ENCODE results near the gene HEBP2. TPM values are rescaled to one million over a fixed set of nuclear protein-coding genes. Genes with fewer than 3 reads are reported as not detected.
A peak's percentile ranks its signal among the peaks of the same experiment; 100 is the strongest.

HEBP2 gene
- total RNA-seq, 1 donor from 2014 or later = 38.6 TPM

DNA sequence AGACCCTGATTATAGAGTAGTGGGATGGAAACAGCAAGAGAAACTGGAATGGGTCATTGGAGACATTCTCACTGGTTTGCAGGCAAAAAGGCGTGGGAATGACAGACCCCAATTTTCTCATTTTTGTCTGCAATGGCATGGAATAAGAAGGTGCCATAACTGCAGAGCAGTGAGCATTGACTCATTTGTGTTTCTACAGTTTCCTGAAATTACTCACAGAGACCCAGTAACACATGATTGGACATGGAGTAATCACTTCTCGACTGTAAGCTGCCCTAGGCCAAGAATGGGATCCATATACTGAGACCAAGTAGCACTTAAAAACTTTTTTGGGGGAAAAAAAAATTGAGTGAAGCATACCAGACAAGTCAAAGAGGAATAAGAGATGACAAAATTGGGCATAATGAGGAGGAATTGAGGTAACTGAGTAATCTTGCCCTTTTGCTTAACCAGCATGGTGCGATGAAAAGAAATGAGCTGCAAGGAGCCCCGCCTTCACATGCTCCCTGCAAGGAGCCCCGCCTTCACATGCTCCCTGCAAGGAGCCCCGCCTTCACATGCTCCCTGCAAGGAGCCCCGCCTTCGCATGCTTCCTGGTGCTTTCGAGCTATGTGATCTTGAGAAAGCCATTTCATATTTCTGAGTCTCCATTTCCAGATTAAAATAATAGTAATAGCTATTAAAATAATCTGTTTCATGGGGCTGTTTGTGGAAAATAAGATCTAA is 51.1 kb downstream of the HEBP2 start:
- TF ChIP-seq, protein P1, sequence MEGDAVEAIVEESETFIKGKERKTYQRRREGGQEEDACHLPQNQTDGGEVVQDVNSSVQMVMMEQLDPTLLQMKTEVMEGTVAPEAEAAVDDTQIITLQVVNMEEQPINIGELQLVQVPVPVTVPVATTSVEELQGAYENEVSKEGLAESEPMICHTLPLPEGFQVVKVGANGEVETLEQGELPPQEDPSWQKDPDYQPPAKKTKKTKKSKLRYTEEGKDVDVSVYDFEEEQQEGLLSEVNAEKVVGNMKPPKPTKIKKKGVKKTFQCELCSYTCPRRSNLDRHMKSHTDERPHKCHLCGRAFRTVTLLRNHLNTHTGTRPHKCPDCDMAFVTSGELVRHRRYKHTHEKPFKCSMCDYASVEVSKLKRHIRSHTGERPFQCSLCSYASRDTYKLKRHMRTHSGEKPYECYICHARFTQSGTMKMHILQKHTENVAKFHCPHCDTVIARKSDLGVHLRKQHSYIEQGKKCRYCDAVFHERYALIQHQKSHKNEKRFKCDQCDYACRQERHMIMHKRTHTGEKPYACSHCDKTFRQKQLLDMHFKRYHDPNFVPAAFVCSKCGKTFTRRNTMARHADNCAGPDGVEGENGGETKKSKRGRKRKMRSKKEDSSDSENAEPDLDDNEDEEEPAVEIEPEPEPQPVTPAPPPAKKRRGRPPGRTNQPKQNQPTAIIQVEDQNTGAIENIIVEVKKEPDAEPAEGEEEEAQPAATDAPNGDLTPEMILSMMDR (IDR thresholded peaks at IDR 0.05) = no peak
- Histone ChIP-seq H3K36me3 (peaks cover 3% of the 10 kb centered on the region), H3K4me3 (peak overlapping the region; percentile 13), H3K27me3 (ENCODE audit: low read depth) (no peaks in the 10 kb centered on the region), H3K27ac (no peak overlapping the region), H3K9me3 (no peaks in the 10 kb centered on the region), H3K4me1 (peaks cover 21% of the 10 kb centered on the region)
- intact Hi-C loops (cut with DNase I) = no loop called here
- ATAC-seq (peak; percentile 63 to 90), DNase-seq (peak; percentile 82)

DNA sequence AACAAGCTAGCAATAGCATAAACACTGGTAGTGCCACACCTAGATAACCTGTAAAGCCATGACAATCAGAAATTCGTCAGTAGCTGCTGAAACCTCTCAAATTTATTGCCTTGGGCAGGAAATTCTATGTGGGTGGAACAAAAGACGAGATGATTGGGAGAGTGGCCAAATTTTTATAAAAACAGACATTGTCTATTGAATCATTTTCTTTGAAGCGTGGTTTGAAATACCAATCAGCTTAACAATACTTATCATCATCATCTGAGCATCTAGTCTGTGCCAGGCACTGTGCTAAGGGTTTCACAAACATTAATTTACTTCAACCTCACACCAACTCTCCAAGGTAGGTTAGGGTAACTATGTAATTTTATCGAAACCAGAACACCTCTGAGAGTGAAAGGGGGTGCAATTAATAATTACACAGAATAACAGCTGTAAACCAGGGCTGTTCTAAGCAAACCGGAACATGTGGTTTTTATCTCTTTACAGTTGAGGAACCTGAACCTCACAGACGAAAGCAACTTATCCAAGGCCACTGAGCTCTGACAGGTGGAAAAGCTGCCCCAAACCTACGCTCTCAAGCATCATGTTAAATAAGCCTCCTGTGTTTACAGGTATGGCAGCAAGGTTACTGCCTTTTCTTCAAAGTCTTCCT is 51.9 kb downstream of the HEBP2 start:
- DNase-seq (no peak), ATAC-seq (peak; percentile 41 to 50)
- no peaks in the 10 kb centered on the region for H3K9me3 ChIP-seq
- peak overlapping the region; percentile 16 for H3K27ac ChIP-seq
- H3K36me3 ChIP-seq = peaks cover 3% of the 10 kb centered on the region
- intact Hi-C loops (cut with DNase I) = no loop called here
- TF ChIP-seq, protein P1 (IDR thresholded peaks at IDR 0.05) = no peak
- peaks cover 21% of the 10 kb centered on the region for H3K4me1 ChIP-seq
- H3K27me3 ChIP-seq (ENCODE audit: low read depth) = no peaks in the 10 kb centered on the region
- H3K4me3 ChIP-seq = peak overlapping the region; percentile 13

DNA sequence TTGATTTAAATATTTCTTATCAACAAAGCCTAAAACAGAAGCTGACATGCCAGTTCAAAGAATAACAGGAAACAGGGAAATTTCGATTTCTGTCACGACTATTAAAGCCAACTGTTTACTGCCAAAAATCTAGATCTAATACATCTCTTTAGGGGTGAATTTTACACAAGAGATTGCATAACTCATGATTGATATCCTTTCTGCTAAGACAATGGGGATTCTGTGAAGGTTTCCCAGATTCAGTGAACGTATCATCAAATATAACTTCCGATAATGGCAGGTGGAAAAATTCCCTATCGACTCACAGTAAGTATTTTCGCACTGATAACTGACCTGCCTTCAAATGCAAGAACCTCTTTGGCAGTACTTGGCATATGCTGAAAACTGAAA is 52.4 kb downstream of the HEBP2 start:
- Histone ChIP-seq H3K4me3 (no peak overlapping the region), H3K36me3 (peaks cover 3% of the 10 kb centered on the region), H3K27ac (peak overlapping the region; percentile 16), H3K4me1 (peaks cover 21% of the 10 kb centered on the region), H3K27me3 (ENCODE audit: low read depth) (no peaks in the 10 kb centered on the region), H3K9me3 (no peaks in the 10 kb centered on the region)
- no peak for DNase-seq
- TF ChIP-seq, protein P1 (IDR thresholded peaks at IDR 0.05) = no peak
- no peak for ATAC-seq
- intact Hi-C loops (cut with DNase I) = no loop called here

DNA sequence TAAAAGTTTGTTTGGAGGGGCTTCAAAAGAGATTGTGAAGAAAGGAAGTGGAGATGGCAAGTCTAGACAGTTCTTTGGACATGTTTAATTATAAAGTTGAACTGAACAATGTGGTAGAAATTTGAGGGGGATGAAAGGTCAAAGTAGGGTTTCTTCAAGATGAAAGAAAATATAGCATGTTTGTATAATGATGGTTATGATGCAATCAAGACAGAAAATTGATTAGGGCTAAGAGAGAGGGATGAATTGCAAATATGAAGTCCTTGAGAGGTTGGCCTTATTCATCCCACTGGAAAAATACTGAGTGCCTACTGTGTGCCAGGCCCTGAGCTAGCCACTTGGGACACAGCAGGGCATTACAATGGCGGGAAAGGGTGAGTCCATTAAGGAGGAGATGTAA is 57.6 kb downstream of the HEBP2 start:
- Histone ChIP-seq H3K27me3 (ENCODE audit: low read depth) (no peaks in the 10 kb centered on the region), H3K4me1 (peaks cover 3% of the 10 kb centered on the region), H3K36me3 (peaks cover 20% of the 10 kb centered on the region), H3K4me3 (no peak overlapping the region), H3K9me3 (no peaks in the 10 kb centered on the region), H3K27ac (no peak overlapping the region)
- no peak for ATAC-seq
- TF ChIP-seq, protein P1 (IDR thresholded peaks at IDR 0.05) = no peak
- intact Hi-C loops (cut with DNase I) = no loop called here
- no peak for DNase-seq

DNA sequence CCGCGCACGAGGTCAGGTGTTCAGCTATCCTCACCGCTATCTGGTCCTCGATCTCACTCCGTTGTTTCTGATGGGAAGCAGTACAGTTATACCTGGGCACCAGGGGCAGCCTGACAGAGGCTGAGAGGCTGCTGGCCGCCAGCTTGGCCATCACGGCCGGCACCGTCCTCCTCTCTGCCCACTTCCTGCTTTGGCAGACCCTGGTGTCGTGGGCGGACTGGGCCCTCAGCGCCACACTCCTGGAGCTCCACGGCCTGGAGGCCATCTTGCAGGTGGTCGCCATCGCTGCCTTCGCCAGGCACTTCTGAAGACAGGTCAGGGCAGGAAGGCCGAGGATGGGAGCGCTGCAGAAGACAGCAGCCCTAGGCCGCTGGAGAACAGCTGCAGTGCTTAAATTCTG is 60.1 kb downstream of the HEBP2 start:
- H3K27ac ChIP-seq = no peak overlapping the region
- no peak for DNase-seq
- no peaks in the 10 kb centered on the region for H3K9me3 ChIP-seq
- TF ChIP-seq, protein P1 (IDR thresholded peaks at IDR 0.05) = no peak
- H3K27me3 ChIP-seq (ENCODE audit: low read depth) = no peaks in the 10 kb centered on the region
- H3K4me1 ChIP-seq = no peaks in the 10 kb centered on the region
- peak in 1 of 2 donors; percentile 10 for ATAC-seq
- H3K36me3 ChIP-seq = peaks cover 21% of the 10 kb centered on the region
- intact Hi-C loops (cut with DNase I) = no loop called here
- no peak overlapping the region for H3K4me3 ChIP-seq

Measured in lower lobe of right lung (tissue), 2 donors.